OCI-LY1 (cell line): ENCODE results near the gene PICK1.

Experiments used
- CTCF ChIP-seq: fragments of 200-600 bp; sonication (generic), shearing (Covaris generic); IDR thresholded peaks from 2 replicates; pipeline ENCODE4 v1.5.1; 2017; ENCODE audit warnings: mild to moderate bottlenecking, antibody characterized with exemption, low read length, moderate library complexity, mixed read lengths
- EZH2 ChIP-seq: fragments of 200-600 bp; sonication (generic), shearing (Covaris generic); IDR thresholded peaks from 2 replicates; pipeline ENCODE4 v1.8.0; 2017; ENCODE audit warnings: borderline replicate concordance, mixed run types, mild to moderate bottlenecking, antibody characterized with exemption, low read length, moderate library complexity, mixed read lengths

DNA sequence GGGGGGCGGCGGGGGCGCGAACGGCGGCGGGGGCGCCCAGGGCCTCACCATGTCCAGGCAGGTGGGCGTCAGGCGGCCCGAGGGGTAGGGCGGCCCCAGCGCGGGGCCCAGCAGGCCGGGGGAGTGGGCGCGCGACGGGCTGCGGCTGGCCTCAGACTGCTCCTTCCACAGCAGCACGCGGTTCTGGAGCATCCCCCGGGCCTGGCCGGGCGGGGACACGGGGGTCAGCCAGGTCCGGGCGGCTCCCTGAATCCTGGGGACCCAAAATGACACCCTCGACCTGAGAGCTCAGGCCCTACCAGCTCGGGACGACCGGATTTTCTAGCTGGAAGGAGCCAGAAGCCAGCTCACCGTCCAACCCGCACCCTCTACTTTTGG, 32.3 kb downstream of the PICK1 start:
- TF ChIP-seq CTCF, result no peak
- TF ChIP-seq EZH2, result no peak
